Astrocyte (in vitro differentiated cells and primary cell): ENCODE data around the gene IFNA7. TPM values are rescaled to one million over a fixed set of nuclear protein-coding genes. Genes with fewer than 3 reads are reported as not detected.
"Not testable (repeated sequence)": the region's sequence is repeated elsewhere in the genome, so short reads cannot be mapped to it uniquely, and the experiment has no call there.

ENCODE experiments used
- DNase-seq: peaks from one replicate; pipeline ENCODE4 v3.0.0-alpha.2; 2010; ENCODE audit warnings: low read depth
- FAIRE-seq: peaks from 2 replicates; lab custom pipeline; 2011; peaks lifted over from hg19 to GRCh38; lab: Jason Lieb, UNC
- H2AFZ ChIP-seq: 2 replicates; pipeline ENCODE4 v1.6.0; 2012; ENCODE audit warnings: low read depth, low read length, inconsistent platforms
- H3K27ac ChIP-seq: 2 replicates; pipeline ENCODE4 v1.5.1; 2011; ENCODE audit warnings: low read depth, low read length, inconsistent platforms
- H3K27me3 ChIP-seq: 2 replicates; pipeline ENCODE4 v1.6.0; 2011; ENCODE audit warnings: low read length, inconsistent platforms; ENCODE audit not compliant: insufficient read depth
- H3K36me3 ChIP-seq: 2 replicates; pipeline ENCODE4 v1.5.1; 2011; ENCODE audit warnings: low read length, inconsistent platforms; ENCODE audit not compliant: insufficient read depth
- H3K4me1 ChIP-seq: 2 replicates; pipeline ENCODE4 v1.5.1; 2011; ENCODE audit warnings: low read length, inconsistent platforms; ENCODE audit not compliant: insufficient read depth
- H3K4me2 ChIP-seq: 2 replicates; pipeline ENCODE4 v1.6.0; 2012; ENCODE audit warnings: low read length, inconsistent platforms
- H3K4me3 ChIP-seq: 2 replicates; pipeline ENCODE4 v1.5.1; 2011; ENCODE audit warnings: low read depth, mild to moderate bottlenecking, low read length, inconsistent platforms; ENCODE audit not compliant: insufficient read depth
- H3K79me2 ChIP-seq: 2 replicates; pipeline ENCODE4 v1.6.0; 2012; ENCODE audit warnings: mild to moderate bottlenecking, low read length, inconsistent platforms; ENCODE audit not compliant: insufficient read depth
- H3K9ac ChIP-seq: 2 replicates; pipeline ENCODE4 v1.6.0; 2012; ENCODE audit warnings: mild to moderate bottlenecking, low read length, inconsistent platforms
- H3K9me3 ChIP-seq: 2 replicates; pipeline ENCODE4 v1.5.1; 2012; ENCODE audit warnings: low read depth, mild to moderate bottlenecking, low read length, inconsistent platforms; ENCODE audit not compliant: insufficient read depth
- H4K20me1 ChIP-seq: 2 replicates; pipeline ENCODE4 v1.6.0; 2012; ENCODE audit warnings: low read length, inconsistent platforms; ENCODE audit not compliant: insufficient read depth
- H3K27ac Mint-ChIP-seq: one replicate; pipeline ENCODE4 v1.8.0; 2021; ENCODE audit warnings: mild to moderate bottlenecking, mixed read lengths; ENCODE audit not compliant: unreplicated experiment
- H3K27me3 Mint-ChIP-seq: one replicate; pipeline ENCODE4 v1.8.0; 2021; ENCODE audit warnings: low read depth, mixed read lengths; ENCODE audit not compliant: unreplicated experiment
- H3K36me3 Mint-ChIP-seq: one replicate; pipeline ENCODE4 v1.8.0; 2021; ENCODE audit warnings: low read depth, mixed read lengths; ENCODE audit not compliant: unreplicated experiment
- H3K4me1 Mint-ChIP-seq: one replicate; pipeline ENCODE4 v1.8.0; 2021; ENCODE audit warnings: low read depth, mixed read lengths; ENCODE audit not compliant: unreplicated experiment
- H3K4me3 Mint-ChIP-seq: one replicate; pipeline ENCODE4 v1.8.0; 2021; ENCODE audit warnings: mild to moderate bottlenecking, moderate library complexity, mixed read lengths; ENCODE audit not compliant: unreplicated experiment
- H3K9me3 Mint-ChIP-seq: one replicate; pipeline ENCODE4 v1.8.0; 2021; ENCODE audit warnings: mild to moderate bottlenecking, mixed read lengths; ENCODE audit not compliant: unreplicated experiment
- CTCF ChIP-seq: IDR thresholded peaks from 2 replicates; pipeline ENCODE4 v1.5.1; 2011; ENCODE audit warnings: low read depth, mild to moderate bottlenecking, inconsistent platforms, low read length, moderate library complexity; ENCODE audit not compliant: insufficient read depth
- EZH2 ChIP-seq: IDR thresholded peaks from 2 replicates; pipeline ENCODE4 v1.6.1; 2012; ENCODE audit warnings: mild to moderate bottlenecking, low read length, inconsistent platforms; ENCODE audit not compliant: insufficient read depth
- total RNA-seq: library from RNA; stranded (reverse); gene quantifications from 2 replicates; pipeline ENCODE4 v1.2.1, GENCODE V29; 2021

IFNA7 gene
- total RNA-seq, 1 donor from 2014 or later: not detected

GRCh38 chr9:21210782-21211181 is 8.8 kb upstream of the IFNA7 start:
- H3K79me2 ChIP-seq, H3K4me3 Mint-ChIP-seq, H3K27me3 ChIP-seq, DNase-seq, H3K27ac ChIP-seq, FAIRE-seq, H4K20me1 ChIP-seq, H3K4me1 Mint-ChIP-seq, H3K36me3 ChIP-seq, H2AFZ ChIP-seq, H3K27ac Mint-ChIP-seq, H3K9ac ChIP-seq, H3K4me3 ChIP-seq, H3K9me3 ChIP-seq, H3K4me2 ChIP-seq, H3K9me3 Mint-ChIP-seq, H3K36me3 Mint-ChIP-seq, H3K4me1 ChIP-seq: not testable (repeated sequence)
- H3K27me3 Mint-ChIP-seq: peaks cover 17% of the 10 kb centered on the region

GRCh38 chr9:21210311-21210710 is 8.3 kb upstream of the IFNA7 start:
- H3K4me1 Mint-ChIP-seq: peaks cover 2% of the 10 kb centered on the region
- FAIRE-seq: no peak

GRCh38 chr9:21207043-21207442 is 5.0 kb upstream of the IFNA7 start, which contains the start of gene IFNA10:
IFNA10 (minus strand) TSS chr9:21207143; CDS start chr9:21207097, 46 bp downstream.
- H3K4me3 Mint-ChIP-seq, H3K4me2 ChIP-seq, H3K4me3 ChIP-seq, H3K79me2 ChIP-seq, DNase-seq, H3K27ac ChIP-seq, H3K27me3 ChIP-seq, H3K36me3 ChIP-seq, H3K9me3 Mint-ChIP-seq, H3K27ac Mint-ChIP-seq, H2AFZ ChIP-seq, H3K36me3 Mint-ChIP-seq, H4K20me1 ChIP-seq, H3K4me1 Mint-ChIP-seq, H3K9ac ChIP-seq, FAIRE-seq, H3K9me3 ChIP-seq, H3K4me1 ChIP-seq: not testable (repeated sequence)
- H3K27me3 Mint-ChIP-seq: peaks cover 10% of the 10 kb centered on the region

More at GRCh38 chr9:21210311-21210710, 8.3 kb upstream of the IFNA7 start:
- Mint-ChIP-seq H3K27ac (no peak overlapping the region), H3K36me3 (no peaks in the 10 kb centered on the region), H3K4me3 (no peak overlapping the region), H3K9me3 (no peaks in the 10 kb centered on the region), H3K27me3 (peaks cover 13% of the 10 kb centered on the region)
- Histone ChIP-seq H3K79me2 (no peaks in the 10 kb centered on the region), H3K27ac (no peak overlapping the region), H3K4me2 (no peak overlapping the region), H4K20me1 (no peaks in the 10 kb centered on the region), H3K9ac (no peak overlapping the region), H3K36me3 (no peaks in the 10 kb centered on the region), H2AFZ (no peak overlapping the region), H3K27me3 (no peaks in the 10 kb centered on the region), H3K9me3 (no peaks in the 10 kb centered on the region), H3K4me3 (no peak overlapping the region), H3K4me1 (no peaks in the 10 kb centered on the region)
- TF ChIP-seq EZH2 (no peak), CTCF (no peak)
- DNase-seq: no peak
